ENCODE data around the gene ST6GALNAC5.
"Not testable (repeated sequence)": the region's sequence is repeated elsewhere in the genome, so short reads cannot be mapped to it uniquely, and the experiment has no call there.

The ST6GALNAC5 gene

DNA sequence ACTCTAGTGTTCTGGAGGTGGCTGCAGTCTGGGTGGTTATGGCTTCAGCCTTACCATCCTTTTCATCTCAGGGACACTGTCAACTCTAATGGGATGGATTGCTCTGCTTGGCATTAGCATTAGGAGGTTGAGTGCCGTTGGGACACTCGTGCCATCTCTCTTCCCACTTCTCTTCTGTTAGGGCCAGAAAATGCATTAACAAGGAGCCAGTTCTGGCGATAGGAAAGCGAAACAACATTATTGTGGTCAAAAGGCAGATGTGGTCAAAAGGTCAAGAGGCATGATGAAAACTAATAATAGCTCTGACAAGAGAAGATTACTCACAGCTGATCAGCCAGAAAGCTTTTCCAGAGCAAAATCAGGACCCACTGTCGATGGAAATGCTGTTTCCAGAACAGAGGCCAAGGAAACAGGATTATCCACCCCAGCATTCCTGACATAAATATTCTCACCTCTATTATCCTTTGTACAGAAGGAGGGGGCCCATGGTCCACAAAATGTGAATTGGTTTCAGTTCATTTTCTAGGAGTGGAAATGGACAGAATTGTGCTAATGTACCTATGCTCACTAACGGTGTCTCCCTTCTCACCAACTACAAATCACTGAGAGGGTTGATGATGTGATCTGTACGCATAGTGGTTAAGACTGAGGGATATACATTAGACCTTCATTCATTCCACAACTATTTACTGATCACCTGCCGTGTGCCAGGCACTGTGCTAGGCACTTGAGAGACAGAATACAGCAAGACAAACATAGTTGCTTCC lies 72.0 kb downstream of the ST6GALNAC5 start:
- peak; percentile 84 for DNase-seq

DNA sequence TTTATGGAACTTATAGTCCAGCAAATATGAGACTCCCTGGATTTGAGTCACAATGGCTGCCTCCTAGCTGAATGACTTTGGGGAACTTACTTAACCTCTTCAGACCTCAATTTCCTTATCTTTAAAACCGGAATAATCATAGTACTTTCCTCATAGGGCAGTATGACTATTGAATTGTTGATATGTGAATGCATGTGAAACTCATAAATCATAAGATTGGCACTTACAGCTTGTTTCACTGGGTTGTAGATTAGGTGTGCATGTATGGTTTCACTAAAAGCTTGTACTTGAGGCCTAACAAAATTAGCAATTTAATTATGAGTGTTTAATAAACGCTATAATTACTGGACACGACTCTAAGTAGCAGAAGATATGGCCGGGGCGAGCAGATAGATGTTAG lies 72.5 kb downstream of the ST6GALNAC5 start:
- DNase-seq = no peak

DNA sequence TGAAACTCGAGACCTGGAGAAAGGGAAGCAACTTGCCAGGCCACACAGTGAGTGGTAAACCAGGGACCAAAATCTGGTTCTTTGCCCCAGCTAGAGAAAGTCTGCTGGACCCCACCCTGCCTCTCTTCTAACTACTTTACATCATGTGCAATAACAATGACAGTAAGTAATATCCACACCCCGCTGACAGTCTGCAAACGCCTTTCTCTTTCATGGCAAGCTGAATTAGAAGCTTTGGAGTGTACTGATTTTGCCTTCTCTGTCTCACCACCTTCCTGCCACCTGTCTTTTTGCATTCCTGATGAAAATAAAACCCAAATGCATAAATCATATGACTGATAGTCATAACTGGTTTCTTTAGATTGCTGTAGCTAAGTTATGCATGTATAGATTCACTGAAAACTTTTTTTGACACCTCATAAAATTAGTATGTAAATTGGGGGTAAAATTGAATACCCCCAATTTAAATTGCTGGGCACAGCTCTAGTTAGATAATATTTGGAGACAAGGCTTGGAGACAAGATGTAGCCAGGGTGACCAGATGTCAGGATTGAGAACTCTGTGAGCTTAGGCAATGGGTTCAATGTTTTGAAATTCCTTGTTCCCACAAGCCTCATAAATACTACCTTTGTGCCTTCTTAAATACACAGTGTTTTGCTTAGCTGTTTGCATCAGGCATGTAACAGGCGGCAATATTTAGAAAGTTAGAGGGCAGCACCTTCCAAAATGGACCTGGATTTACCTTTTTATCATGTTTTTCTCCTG lies 73.5 kb downstream of the ST6GALNAC5 start:
- no peak for DNase-seq

DNA sequence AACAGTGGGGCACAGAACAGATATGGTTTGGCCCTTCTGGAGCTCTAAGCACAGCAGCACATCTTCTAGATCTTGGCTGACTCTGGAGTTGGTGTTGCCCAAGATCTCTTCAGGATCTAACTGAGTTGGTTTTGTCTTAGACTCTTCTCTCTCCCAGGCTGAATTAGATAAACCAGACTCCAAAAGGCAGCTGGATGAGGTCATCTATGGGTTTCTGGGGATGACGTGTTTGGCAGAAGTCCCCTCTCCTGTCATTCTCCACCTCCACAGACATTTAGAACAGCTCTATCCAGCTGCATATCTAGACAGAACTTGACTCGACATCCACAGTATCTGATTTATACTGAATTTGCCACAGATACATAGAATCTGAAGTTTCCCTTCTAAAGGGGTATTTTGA lies 75.3 kb downstream of the ST6GALNAC5 start:
- DNase-seq = peak; percentile 67

DNA sequence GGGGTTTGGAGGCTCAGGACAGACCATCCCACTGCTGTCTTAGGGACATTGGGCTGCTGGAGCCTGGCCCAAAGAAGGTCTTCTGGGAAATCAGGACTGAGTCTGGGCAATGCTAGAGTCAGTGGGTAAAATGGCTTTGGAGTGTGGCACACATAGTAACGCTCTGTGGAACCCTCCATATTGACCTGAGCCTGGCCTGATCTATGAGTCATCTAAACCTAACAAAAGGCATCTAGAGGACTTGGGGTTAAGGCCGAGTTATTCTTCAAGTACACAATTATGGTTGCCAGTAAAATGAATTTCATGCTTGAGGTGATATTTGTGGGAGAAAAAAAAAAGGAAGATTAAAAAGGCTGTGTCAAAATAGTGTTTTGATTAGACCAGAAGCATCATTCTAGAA lies 77.7 kb downstream of the ST6GALNAC5 start:
- DNase-seq = peak; percentile 7

DNA sequence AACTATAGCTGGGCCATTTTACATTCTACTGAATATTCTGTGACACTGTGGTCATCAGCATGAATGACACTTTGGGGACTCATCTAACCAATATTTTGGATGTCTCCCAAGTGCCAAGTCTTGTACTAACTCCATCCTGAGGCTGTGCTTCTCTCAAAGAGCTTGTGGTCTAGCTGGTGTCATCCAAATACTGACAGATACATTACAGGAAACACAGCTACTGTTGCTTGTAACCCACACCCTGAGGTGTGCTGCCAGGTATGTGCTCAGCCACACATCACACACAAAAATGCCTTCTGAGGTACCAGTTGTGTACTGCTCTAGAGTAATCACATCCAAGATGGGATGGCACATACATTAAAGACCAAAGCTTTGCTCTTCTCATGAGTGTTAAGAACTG lies 81.6 kb downstream of the ST6GALNAC5 start:
- peak; percentile 7 for DNase-seq

DNA sequence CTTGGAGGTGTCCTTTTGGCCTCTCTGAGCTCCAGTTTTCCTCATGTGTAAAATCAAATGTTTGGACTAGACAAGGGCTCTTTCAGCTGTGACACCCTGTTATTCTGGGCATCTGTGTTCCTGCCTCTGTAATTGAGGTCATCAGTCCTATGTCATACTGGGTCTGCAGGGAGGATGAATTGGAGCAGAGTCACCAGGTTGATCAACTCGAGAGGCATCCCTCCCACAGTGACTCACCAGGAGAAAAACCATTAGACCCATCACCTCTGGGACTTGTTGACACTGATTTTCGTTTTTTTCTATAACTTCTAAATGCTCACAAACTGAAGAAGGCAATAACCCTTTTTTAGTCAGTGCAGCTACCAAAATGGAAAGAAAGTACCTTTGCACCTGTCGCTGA lies 82.2 kb downstream of the ST6GALNAC5 start:
- DNase-seq = peak; percentile 89

DNA sequence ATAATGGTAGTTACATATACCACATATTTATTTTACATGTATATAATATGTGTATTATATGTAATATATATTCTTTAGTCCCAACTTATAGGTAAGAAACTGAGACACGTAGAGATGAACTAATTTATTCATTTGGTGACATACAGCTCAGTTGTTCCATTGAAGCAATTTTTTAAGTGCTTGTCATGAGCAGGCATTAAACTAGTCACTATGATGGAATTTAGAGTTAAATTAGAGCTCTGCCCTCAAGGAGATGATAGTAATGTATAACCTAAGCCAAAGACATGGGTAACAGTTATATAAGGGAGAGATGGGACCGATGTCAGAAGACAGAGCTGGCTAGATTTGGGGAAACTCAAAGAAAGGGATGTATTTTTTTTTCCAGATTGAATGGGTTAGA lies 83.0 kb downstream of the ST6GALNAC5 start:
- peak; percentile 71 for DNase-seq

DNA sequence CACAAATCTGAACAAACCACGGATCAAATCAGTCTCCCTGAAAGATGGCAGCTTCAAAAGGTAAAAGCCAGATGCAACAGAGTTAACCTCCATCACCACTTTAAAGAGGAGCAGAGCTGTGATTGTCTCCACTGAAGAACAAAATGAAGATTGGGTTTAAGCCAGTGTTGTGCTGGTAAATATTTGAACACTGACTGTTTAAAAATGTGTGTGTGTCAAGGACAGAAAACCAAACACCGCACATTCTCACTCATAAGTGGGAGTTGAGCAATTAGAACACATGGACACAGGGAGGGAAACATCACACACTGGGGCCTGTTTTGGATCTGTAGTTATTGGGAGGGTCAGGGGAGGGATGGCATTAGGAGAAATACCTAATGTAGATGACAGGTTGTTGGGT lies 83.9 kb downstream of the ST6GALNAC5 start:
- peak; percentile 59 for DNase-seq

DNA sequence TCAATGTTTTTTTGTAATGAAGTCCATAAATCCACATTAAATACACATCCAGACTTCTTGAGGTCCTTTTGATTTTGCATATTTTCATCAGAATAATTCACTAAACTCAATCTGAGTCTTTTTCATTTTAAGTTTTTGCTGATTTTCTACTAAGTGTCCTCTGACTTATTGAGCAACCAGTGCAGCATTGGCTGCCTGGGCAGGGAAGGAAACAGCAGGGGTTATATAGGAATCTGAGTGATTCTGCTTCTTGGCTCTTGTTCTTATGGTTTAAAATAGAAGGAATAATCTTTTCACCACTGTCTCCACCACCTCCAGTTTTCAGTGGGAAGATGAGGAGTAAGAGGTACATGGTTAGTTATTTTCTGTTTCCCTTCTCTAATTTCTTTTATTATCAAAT lies 88.4 kb downstream of the ST6GALNAC5 start:
- no peak for DNase-seq

DNA sequence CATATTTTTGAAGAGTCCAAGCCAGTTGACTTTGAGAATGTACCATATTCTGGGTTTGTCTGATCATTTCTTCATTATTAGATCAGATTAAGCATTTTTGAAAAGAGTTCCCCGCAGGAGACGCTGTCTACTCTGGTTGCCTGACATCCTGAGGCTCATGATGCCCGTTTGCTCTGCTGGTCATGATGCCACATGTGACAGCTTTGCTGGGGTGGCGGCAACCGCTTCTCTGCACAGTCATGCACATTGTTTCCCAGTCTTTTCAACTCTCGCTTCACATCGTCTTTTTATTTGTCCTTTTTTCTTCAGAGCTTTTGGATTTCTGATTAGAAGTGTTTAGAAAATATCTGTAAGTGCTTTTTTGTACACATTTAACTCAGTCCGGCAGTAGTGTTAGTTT lies 90.7 kb downstream of the ST6GALNAC5 start:
- no peak for DNase-seq

DNA sequence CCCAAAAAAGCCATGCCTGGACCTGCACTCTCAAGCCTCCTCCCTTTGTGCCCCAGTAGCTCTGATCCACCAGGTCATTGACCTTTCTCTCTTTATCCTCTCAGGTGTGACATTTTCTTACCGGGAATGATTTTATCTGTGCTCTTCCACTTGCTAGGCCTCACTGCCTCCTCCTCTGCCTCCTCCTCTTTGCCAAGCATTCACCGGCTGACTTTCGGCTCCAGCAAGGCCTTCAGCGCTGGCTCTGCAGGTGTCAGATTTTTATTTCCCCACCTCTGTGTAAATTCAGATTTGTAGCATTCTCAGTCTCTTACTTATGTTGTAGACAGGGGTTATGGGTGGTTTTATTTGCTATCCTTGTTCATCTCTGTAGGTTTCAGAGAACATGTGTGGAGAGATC lies 91.5 kb downstream of the ST6GALNAC5 start:
- no peak for DNase-seq

DNA sequence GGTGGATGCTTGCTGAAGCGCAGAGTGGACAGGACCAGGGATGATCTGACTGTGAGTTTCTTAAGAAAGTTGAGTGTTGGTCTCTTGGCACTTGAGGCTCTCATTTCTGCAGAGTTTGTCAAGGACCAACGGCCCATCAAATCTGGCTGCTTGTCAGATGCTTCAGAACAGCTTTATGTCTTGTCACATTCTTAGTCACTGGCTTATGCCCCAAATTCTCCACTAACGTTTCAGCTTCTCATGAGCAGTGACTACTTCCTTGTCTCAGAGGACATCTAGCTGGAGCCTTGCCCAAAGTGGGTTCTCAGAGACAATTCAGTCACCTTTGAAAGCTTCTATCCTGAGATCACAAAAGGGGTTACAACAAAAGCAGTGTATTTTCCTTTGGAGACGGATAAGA lies 92.3 kb downstream of the ST6GALNAC5 start:
- DNase-seq = peak; percentile 20

DNA sequence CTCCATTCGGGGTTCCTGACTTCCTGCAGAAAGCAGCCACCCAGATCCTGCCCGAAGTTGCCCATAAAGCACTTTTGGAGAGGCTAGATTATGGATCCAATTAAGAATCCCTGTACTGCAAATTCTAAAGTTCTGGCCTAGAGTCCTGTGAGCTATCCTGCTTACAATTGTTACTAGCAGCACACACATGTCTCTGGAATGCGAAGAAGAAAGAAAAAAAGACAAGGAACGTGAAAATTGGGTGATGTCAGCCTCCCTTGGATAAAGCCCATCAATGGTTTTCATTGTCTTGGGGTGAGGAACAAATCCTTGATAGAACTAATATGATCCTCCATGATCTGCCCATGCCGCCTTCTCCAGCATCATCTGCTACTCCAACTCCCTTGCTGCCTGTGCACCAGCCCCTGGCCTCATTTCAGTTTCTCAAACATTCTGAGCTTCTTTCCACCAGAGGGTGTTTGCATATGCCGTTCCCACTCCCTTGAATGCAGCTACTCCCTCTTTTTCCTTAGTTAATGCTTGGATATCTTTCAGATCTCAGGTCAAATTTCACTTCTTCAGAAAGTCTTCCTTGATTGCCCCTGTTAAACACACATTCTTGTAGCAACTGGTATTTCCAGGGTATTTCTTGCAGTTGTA lies 94.0 kb downstream of the ST6GALNAC5 start:
- DNase-seq = peak; percentile 72

DNA sequence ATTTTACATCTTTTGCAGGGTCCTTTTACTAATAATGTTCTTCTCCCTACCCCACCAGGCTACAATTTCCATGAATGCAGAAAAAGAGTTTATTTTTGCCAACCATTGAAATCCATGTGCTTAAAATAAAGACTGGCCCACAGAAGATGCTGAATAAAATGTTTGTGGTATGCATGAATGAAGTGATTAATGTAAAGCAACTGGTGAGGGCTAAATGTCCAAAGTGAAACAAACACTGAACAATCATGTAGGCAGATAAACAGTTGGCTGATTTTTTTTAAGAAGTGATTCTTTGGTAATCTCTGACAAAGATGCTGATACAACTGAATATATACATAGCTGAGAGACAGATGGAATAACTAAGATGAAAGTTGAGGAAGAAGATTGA lies 94.5 kb downstream of the ST6GALNAC5 start:
- DNase-seq = no peak

DNA sequence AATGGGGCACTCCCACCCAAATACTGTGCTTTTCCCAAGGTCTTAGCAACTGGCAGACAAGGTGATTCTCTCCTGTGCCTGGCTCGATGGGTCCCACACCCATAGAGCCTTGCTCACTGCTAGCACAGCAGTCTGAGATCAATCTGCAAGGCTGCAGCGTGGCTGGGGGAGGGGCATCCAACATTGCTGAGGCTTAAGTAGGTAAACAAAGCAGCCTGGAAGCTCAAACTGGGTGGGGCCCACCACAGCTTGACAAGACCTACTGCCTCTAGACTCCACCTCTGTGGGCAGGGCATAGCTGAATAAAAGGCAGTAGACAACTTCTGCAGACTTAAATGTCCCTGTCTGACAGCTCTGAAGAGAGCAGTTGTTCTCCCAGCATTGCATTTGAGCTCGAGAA lies 114.0 kb downstream of the ST6GALNAC5 start:
- DNase-seq = not testable (repeated sequence)

DNA sequence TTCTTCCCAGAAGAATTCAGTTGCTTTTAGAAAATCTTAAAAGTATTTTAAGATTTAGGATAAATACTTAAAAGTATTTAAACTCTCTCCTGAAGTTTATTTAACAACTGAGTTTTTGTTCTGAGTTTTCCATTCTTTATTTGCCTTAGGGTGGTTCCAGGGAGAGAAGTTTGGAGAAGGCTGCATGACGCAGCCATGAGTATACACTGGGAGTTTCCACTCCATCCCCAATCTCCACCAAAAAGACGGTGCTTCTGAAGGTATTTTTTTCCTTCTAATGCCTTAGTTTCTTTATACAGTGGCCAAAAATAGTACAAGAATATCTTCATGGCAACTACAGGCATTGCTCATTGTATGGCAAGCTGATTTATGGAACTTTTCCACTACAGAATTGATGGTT lies 122.7 kb downstream of the ST6GALNAC5 start:
- peak; percentile 10 for DNase-seq

DNA sequence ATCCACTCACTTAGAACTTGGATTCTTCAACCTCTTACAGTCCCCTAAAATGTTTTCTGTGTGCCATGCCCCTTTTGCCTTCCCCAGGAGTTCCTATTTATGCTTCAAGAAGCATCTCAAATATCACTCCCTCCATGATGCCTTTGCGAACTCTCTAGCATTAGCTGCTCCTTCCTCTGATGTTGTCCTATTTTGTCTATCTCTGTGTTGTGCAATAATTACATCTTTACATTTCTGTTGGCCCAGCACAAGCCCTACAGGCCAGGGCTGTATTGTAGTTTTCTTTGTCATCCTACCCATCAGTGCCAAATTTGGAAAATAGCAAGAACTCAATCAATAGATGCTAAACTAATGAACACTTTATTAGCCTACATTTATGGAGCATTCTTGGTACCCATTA lies 125.8 kb downstream of the ST6GALNAC5 start:
- DNase-seq = no peak

DNA sequence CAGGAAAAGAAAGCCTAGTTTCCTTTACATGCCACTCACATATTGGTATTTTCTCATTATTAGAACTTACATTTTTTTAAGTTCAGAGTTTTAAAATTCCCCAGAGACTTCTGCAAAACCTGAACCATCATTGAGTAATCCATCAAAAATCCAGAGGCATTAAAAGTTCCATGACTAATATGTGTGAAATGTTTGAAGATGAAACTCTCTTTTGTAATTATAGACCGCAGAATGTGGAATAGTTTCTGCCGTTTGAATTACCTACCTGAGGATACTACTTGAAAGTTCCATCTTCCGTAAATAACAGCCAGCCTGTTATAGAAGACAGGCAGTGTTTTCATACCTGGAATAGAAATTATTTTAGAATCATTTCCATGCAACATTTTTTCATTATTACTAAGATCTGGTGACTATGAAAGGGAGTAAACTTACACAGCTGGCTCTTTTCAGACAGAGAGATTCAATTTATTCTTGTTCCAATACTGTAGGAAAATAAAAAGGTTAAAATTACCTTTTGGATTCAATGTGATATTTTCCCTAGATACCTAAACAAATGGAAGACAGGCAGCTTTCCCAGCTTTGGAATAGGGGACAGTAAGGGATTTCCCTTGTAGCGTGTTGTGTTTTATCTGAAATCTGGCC lies 131.4 kb downstream of the ST6GALNAC5 start:
- peak; percentile 92 for DNase-seq

DNA sequence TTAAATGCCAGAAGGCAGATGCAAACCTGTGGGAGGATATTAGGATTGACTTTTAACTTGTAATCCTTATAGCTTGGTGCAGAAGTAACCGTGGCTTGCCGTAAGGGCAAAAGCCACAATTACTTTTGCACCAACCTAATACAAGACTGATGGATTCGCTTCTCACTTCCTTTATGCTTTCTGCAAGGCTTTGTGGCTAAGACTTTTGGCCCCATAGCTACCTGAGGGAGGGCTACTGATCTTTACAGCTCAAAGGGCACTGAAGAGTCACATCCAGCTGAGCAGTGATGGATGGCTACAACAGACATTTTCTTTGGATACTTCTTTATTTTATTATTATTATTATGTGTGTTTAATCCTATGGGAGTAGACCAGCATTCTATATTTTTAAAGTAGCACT lies 140.4 kb downstream of the ST6GALNAC5 start:
- DNase-seq = no peak

DNA sequence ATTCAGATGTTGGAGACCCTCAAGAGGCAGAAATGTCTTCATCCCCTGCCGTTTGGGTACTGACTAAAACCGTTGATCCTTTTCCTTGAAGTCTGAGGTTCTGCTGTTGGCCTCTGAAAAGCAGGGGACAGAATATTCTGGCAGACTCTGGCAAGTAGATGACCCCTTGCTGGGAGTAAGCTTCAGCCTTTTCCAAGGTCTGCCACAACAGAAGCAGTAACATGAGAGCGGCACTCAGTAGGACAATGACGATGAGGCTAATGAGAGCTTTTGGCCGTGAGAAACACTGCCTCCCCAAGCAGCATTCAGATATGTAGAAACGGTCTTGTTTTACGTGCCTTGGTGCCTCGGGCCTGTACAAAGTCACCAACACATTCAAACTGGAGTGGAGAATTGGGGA lies 143.7 kb downstream of the ST6GALNAC5 start:
- no peak for DNase-seq

DNA sequence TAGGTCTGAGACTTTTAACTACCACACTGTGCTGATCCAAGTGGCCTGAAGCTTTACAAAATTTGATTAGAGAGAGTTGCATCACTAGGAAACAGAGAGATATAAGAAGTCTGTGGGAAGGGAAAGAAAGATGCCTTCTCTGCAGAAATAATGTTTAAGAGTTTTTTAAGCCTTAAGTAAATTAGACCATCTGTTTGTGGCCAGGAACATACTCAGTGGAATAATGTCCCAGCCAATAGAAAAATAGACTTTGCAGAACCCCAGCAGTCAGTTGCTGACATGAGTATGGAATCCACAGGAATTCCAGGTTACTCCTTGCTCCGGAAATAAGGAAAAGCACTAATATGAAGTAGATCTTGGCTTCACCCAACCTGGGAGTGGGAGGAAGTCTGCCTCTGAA lies 144.8 kb downstream of the ST6GALNAC5 start:
- no peak for DNase-seq

DNA sequence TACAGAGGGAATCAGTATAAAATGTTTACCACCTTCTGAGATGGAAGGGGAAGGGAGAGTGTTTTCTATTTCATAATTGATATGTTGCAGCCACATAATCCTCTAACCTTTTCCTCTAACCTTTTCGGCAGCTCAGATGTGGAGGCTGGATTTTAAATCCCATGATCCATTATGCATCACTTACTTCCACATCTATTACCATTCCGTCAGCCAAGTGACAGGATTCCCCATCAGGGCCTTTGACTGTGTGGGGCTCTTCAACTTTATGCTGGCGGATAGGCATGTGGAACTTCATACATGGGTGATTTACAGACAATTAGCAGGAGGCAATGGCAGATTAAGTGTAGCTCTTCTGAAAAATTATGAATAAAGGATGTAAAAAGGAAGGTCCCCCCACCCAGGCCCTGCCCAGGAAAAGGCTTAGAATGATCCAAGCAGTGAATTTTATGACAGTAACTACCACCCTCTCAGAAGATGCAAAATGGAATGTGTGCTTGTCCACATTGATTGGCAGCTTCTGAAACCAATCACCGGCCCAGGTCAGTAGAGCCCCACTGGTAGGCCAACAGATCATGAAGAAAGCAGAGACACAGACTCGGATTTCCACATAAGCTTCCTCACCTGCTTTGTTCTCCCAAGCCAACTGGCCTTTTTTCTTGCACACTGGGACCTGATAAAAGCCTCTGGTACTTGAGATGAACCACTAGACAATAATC lies 147.0 kb downstream of the ST6GALNAC5 start:
- no peak for DNase-seq

Data from EL (cell line).